GM12878 (cell line): ENCODE results near the gene RHNO1. TPM values are rescaled to one million over a fixed set of nuclear protein-coding genes. Genes with fewer than 3 reads are reported as not detected.

Experiments
- ATAC-seq: fragments of 200-7000 bp; cut with Tn5 transposase; 3 replicates; pipeline ENCODE4 v1.9.1; 2020; ENCODE audit warnings: mild to moderate bottlenecking, moderate library complexity
- BruUV-seq: library from RNA; stranded (reverse); fragments of 400-500 nt; replicated peaks from 2 replicates; lab custom pipeline; 2021; lab: Mats Ljungman, UMichigan
- CTCF ChIA-PET: fragments of 300-600 bp; sonication (Branson Sonifier 250); formaldehyde crosslinking; extraction: SDS; loops from one replicate; lab custom pipeline; 2021; ENCODE audit warnings: inconsistent platforms; lab: Yijun Ruan, JAX
- POLR2A ChIA-PET: fragments of 350-600 bp; formaldehyde crosslinking; extraction: SDS; loops from one replicate; lab custom pipeline; 2021; ENCODE audit warnings: inconsistent platforms; lab: Charles Lee
- RAD21 ChIA-PET: fragments of 300-600 bp; sonication (Branson Sonifier 250); formaldehyde crosslinking; loops from one replicate; lab custom pipeline; 2023; ENCODE audit warnings: antibody characterized with exemption; ENCODE audit not compliant: unreplicated experiment; lab: Charles Lee
- SMC1A ChIA-PET: fragments of 300-600 bp; sonication (Branson Sonifier 250); formaldehyde crosslinking; loops from one replicate; lab custom pipeline; 2023; ENCODE audit not compliant: unreplicated experiment, uncharacterized antibody; lab: Charles Lee
- DNase-seq: peaks from one replicate; pipeline ENCODE4 v3.0.0-alpha.2; 2011; ENCODE audit warnings: low read depth, low spot score
- FAIRE-seq: peaks from 3 replicates; lab custom pipeline; 2011; peaks lifted over from hg19 to GRCh38; lab: Jason Lieb, UNC
- H2AFZ ChIP-seq: 2 replicates; pipeline ENCODE4 v1.6.0; 2011; ENCODE audit warnings: low read depth, low read length, control low read depth; ENCODE audit not compliant: control insufficient read depth
- H3K27ac ChIP-seq: 2 replicates; pipeline ENCODE4 v1.5.1; 2011; ENCODE audit warnings: control low read depth; ENCODE audit not compliant: control insufficient read depth, insufficient read depth
- H3K27me3 ChIP-seq, 2 experiments: replicated peaks in 1 of 2; 2 replicates each; pipeline versions ENCODE4 v1.6.0 to v1.6.1; 2011; ENCODE audit warnings: low read length in 1 of 2; ENCODE audit not compliant: control insufficient read depth in 2 of 2, insufficient read depth in 2 of 2
- H3K36me3 ChIP-seq, 2 experiments: 2 replicates each; pipeline ENCODE4 v1.5.1; 2011; ENCODE audit warnings: low read length in 1 of 2; ENCODE audit not compliant: control insufficient read depth in 2 of 2, insufficient read depth in 2 of 2
- H3K4me1 ChIP-seq: 2 replicates; pipeline ENCODE4 v1.6.1; 2011; ENCODE audit warnings: mild to moderate bottlenecking, low read length, moderate library complexity, mixed read lengths; ENCODE audit not compliant: control insufficient read depth, insufficient read depth
- H3K4me2 ChIP-seq: 2 replicates; pipeline ENCODE4 v1.6.0; 2011; ENCODE audit warnings: control low read depth; ENCODE audit not compliant: control insufficient read depth, insufficient read depth
- H3K4me3 ChIP-seq: fragments of 200-600 bp; sonication (generic); 2 replicates; pipeline ENCODE4 v1.5.1; 2016
- H3K79me2 ChIP-seq: 2 replicates; pipeline ENCODE4 v1.6.0; 2011; ENCODE audit warnings: low read length; ENCODE audit not compliant: control insufficient read depth, insufficient read depth
- H3K9ac ChIP-seq: 2 replicates; pipeline ENCODE4 v1.8.0; 2011; ENCODE audit warnings: low read length, control low read depth, mixed read lengths; ENCODE audit not compliant: control insufficient read depth, insufficient read depth
- H3K9me3 ChIP-seq: replicated peaks from 3 replicates; pipeline ENCODE4 v1.5.1; 2011; ENCODE audit warnings: mild to moderate bottlenecking, low read length; ENCODE audit not compliant: control insufficient read depth, insufficient read depth
- H4K20me1 ChIP-seq: 2 replicates; pipeline ENCODE4 v1.6.0; 2011; ENCODE audit not compliant: control insufficient read depth, insufficient read depth
- IKZF1 ChIP-seq: fragments of 450-650 bp; conservative IDR thresholded peaks from 2 replicates; pipeline ENCODE4 v1.6.1; 2017; ENCODE audit warnings: antibody characterized with exemption, mild to moderate bottlenecking
- IKZF2 ChIP-seq, 2 experiments: fragments of 450-650 bp; IDR thresholded peaks; 2 replicates each; pipeline ENCODE4 v1.6.1; 2017; ENCODE audit warnings: mild to moderate bottlenecking in 2 of 2, moderate library complexity in 2 of 2
- POLR2AphosphoS2 ChIP-seq: IDR thresholded peaks from 2 replicates; pipeline ENCODE4 v1.6.1; 2011; ENCODE audit warnings: low read depth, mild to moderate bottlenecking, low read length, improper control_type of control experiment, moderate library complexity
- POLR2AphosphoS5 ChIP-seq: IDR thresholded peaks from 2 replicates; pipeline ENCODE4 v1.6.1; 2011; ENCODE audit warnings: mild to moderate bottlenecking, low read length, inconsistent platforms
- POU2F2 ChIP-seq: IDR thresholded peaks from 3 replicates; pipeline ENCODE4 v1.6.1; 2011; ENCODE audit warnings: low read depth, mild to moderate bottlenecking, low read length, borderline replicate concordance
- SMARCA5 ChIP-seq: fragments of 450-650 bp; IDR thresholded peaks from 2 replicates; pipeline ENCODE4 v1.6.1; 2017; ENCODE audit warnings: mild to moderate bottlenecking
- SMC3 ChIP-seq: IDR thresholded peaks from 2 replicates; pipeline ENCODE4 v1.6.1; 2011; ENCODE audit warnings: low read length, improper control_type of control experiment, borderline replicate concordance
- SPI1 ChIP-seq: IDR thresholded peaks from 2 replicates; pipeline ENCODE4 v1.6.1; 2011; ENCODE audit warnings: low read depth, mild to moderate bottlenecking, low read length, moderate library complexity, borderline replicate concordance; ENCODE audit not compliant: insufficient read depth
- TCF7 ChIP-seq: IDR thresholded peaks from 2 replicates; pipeline ENCODE4 v1.6.1; 2014; ENCODE audit warnings: antibody characterized with exemption, borderline replicate concordance
- YBX1 ChIP-seq: fragments of 450-650 bp; IDR thresholded peaks from 2 replicates; pipeline ENCODE4 v1.6.1; 2016; ENCODE audit warnings: antibody characterized with exemption
- WGBS: methylation state at CpG from one replicate; pipeline ENCODE4 v1.1.6; 2016; ENCODE audit warnings: low lambda C conversion rate; ENCODE audit not compliant: insufficient replicate concordance, insufficient coverage; ENCODE audit errors: missing lambda C conversion rate; 5-methylcytosine and 5-hydroxymethylcytosine counted together
- in situ Hi-C: fragments of 300-500 bp; cut with MboI; formaldehyde crosslinking; loops from 9 replicates; pipeline ENCODE4 v1.14.3; 2018; ENCODE audit warnings: mixed read lengths
- intact Hi-C: fragments of 100-400 bp; cut with micrococcal nuclease; formaldehyde crosslinking; loops from one replicate; pipeline ENCODE4 v1.14.2; 2022; ENCODE audit not compliant: unreplicated experiment
- polyA plus RNA-seq, 11 experiments: library from polyadenylated mRNA; depleted of rRNA in 4 of 11; unstranded in 6 of 11; stranded (reverse) in 5 of 11; fragments of >200 nt; fragmentation: Nextera tagmentation in 4 of 11; fragmentation: Illumina TruSeq in 1 of 11; extraction: Ambion mirVana in 4 of 11; extraction: Trizol in 1 of 11; gene quantifications; 1 replicate in 1 of 11; 2 replicates in 10 of 11; pipeline versions ENCODE4 v1.2.1 to v1.2.3, GENCODE V29; 2011 to 2016; ENCODE audit warnings: inconsistent platforms in 2 of 11, missing spikeins in 2 of 11, low read depth in 1 of 11
- total RNA-seq, 4 experiments: library from RNA; depleted of rRNA in 3 of 4; stranded (reverse); fragments of >200 nt in 3 of 4; fragmentation: Illumina TruSeq in 1 of 4; extraction: Trizol in 1 of 4; gene quantifications; 2 replicates each; pipeline versions ENCODE4 v1.2.1 to v1.2.3, GENCODE V29; 2013 to 2021
- TF ChIP-seq, protein P1 (sequence below), 3 experiments: IDR thresholded peaks in 2 of 3; conservative IDR thresholded peaks in 1 of 3; 2 replicates each; pipeline ENCODE4 v1.5.1; 2011; ENCODE audit warnings: low read depth in 3 of 3, low read length in 3 of 3, mild to moderate bottlenecking in 3 of 3, control low read depth in 2 of 3, moderate library complexity in 2 of 3, inconsistent platforms in 1 of 3, mixed read lengths in 1 of 3; ENCODE audit not compliant: control insufficient read depth in 2 of 3, insufficient read depth in 1 of 3; ENCODE audit errors: extremely low read depth in 1 of 3

Gene RHNO1
- total and polyA plus RNA-seq, 10 of the 15 experiments (the other 5 are each of a cell fraction or from before 2014, with no cell fraction given): 27.9 to 91.6 (median 49.3) TPM

DNA sequence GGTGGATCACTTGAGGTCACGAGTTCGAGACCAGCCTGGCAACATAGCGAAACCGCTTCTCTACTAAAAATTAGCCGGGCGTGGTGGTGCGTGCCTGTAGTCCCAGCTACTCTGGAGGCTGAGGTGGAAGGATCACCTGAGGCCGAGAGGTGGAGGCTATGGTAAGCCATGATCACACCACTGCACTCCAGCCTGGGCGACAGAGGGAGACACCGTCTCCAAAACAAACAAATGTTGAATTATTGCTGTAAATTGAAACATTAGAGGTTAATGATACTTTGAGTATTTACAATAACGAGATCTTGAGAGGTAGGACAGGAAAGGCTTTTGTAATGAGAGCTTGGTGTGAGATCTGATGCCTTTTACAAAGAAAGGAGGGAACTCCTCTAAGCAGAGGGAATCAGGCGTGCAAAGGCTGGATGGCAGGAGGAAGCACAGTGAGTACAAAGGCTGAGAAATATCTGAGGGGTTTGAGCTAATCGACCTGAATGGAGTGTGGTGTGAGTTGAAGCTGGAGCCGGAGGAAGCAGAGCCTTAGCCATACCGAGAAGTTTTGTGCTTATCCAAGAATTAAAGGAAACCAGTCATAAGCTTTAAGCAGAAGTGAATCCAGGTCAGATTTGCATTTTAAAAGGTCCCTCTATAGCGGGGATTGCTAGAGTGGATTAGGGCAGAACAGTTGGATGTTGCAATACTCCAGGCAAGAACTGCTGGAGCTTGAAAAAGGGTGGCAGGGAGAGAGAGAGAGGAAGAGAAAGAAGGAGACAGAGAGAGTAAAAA lies 1.1 kb downstream of the RHNO1 start:
- Histone ChIP-seq H3K27me3 (no peaks in the 10 kb centered on the region), H3K79me2 (peaks cover 80% of the 10 kb centered on the region), H2AFZ (peak overlapping the region; percentile 37), H3K9me3 (no peaks in the 10 kb centered on the region), H3K36me3 (peaks cover 0 to 5% of the 10 kb centered on the region in 2 experiments; a peak in 2 of 4 replicates), H4K20me1 (no peaks in the 10 kb centered on the region), H3K9ac (peak overlapping the region; percentile 100), H3K4me1 (peaks cover 11% of the 10 kb centered on the region), H3K4me3 (peak overlapping the region; percentile 93), H3K27ac (peak overlapping the region; percentile 98), H3K4me2 (peak overlapping the region; percentile 94)
- WGBS: 2% methylated on average over 16 of the region's 16 CpGs
- ChIA-PET RAD21 (interaction anchor here (1.1 kb wide), 1 partner anchor 156 kb away, joined by 5 read pairs; no protein-coding TSS in a partner anchor), CTCF (interaction anchor here (0.6 to 2.1 kb wide), 6 partner anchors 9 to 66 kb away, joined by 3 to 13 read pairs (median 5); partner anchors contain the start of gene TULP3), POLR2A (interaction anchor here (0.8 to 1.4 kb wide), 4 partner anchors 12 to 64 kb away, joined by 3 to 7 read pairs (median 4); partner anchors contain the start of gene TULP3), SMC1A (interaction anchor here (0.7 to 1.7 kb wide), 5 partner anchors 9 to 66 kb away, joined by 3 to 4 read pairs (median 3); partner anchors contain the start of gene TULP3)
- ATAC-seq (peak; percentile 41), FAIRE-seq (peak; percentile 27), DNase-seq (no peak)
- no TSS peak for BruUV-seq
- in situ Hi-C loops (no loop called here), intact Hi-C loops (loop anchor here (2.0 kb wide), 1 partner anchor 65 kb away; the partner anchor contains the start of gene ITFG2)
- TF ChIP-seq, protein P1, sequence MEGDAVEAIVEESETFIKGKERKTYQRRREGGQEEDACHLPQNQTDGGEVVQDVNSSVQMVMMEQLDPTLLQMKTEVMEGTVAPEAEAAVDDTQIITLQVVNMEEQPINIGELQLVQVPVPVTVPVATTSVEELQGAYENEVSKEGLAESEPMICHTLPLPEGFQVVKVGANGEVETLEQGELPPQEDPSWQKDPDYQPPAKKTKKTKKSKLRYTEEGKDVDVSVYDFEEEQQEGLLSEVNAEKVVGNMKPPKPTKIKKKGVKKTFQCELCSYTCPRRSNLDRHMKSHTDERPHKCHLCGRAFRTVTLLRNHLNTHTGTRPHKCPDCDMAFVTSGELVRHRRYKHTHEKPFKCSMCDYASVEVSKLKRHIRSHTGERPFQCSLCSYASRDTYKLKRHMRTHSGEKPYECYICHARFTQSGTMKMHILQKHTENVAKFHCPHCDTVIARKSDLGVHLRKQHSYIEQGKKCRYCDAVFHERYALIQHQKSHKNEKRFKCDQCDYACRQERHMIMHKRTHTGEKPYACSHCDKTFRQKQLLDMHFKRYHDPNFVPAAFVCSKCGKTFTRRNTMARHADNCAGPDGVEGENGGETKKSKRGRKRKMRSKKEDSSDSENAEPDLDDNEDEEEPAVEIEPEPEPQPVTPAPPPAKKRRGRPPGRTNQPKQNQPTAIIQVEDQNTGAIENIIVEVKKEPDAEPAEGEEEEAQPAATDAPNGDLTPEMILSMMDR (IDR thresholded peaks at IDR 0.05 in 2 of 3, conservative IDR thresholded peaks at IDR 0.05 in 1 of 3; ENCODE audit: control insufficient read depth in 2 of 3, extremely low read depth in 1 of 3, insufficient read depth in 1 of 3, low read depth in 3 of 3, low read length in 3 of 3): 0 out of 6 replicates have a peak, but pooled peaks of 1 of the 3 experiments have one; percentile 5
- peak; percentile 50 to 51; a peak in 2 of 4 replicates for TF ChIP-seq IKZF2 (IDR thresholded peaks at IDR 0.05)
- TF ChIP-seq SPI1: peak; percentile 79
- no peak for TF ChIP-seq YBX1
- no peak for TF ChIP-seq POLR2AphosphoS2
- TF ChIP-seq SMC3: no peak
- no peak for TF ChIP-seq TCF7
- peak; percentile 69; the same call in 2 of the 3 replicates for TF ChIP-seq POU2F2
- peak; percentile 59 for TF ChIP-seq POLR2AphosphoS5
- TF ChIP-seq SMARCA5: peak; percentile 8; the same call in 1 of the 2 replicates
- TF ChIP-seq IKZF1: 0 out of 2 replicates have a peak, but pooled peaks have one; percentile 22
